ENCODE data around the gene SLC26A5.
"Not testable (repeated sequence)": the region's sequence is repeated elsewhere in the genome, so short reads cannot be mapped to it uniquely, and the experiment has no call there.

SLC26A5 gene, protein sequence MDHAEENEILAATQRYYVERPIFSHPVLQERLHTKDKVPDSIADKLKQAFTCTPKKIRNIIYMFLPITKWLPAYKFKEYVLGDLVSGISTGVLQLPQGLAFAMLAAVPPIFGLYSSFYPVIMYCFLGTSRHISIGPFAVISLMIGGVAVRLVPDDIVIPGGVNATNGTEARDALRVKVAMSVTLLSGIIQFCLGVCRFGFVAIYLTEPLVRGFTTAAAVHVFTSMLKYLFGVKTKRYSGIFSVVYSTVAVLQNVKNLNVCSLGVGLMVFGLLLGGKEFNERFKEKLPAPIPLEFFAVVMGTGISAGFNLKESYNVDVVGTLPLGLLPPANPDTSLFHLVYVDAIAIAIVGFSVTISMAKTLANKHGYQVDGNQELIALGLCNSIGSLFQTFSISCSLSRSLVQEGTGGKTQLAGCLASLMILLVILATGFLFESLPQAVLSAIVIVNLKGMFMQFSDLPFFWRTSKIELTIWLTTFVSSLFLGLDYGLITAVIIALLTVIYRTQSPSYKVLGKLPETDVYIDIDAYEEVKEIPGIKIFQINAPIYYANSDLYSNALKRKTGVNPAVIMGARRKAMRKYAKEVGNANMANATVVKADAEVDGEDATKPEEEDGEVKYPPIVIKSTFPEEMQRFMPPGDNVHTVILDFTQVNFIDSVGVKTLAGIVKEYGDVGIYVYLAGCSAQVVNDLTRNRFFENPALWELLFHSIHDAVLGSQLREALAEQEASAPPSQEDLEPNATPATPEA

DNA sequence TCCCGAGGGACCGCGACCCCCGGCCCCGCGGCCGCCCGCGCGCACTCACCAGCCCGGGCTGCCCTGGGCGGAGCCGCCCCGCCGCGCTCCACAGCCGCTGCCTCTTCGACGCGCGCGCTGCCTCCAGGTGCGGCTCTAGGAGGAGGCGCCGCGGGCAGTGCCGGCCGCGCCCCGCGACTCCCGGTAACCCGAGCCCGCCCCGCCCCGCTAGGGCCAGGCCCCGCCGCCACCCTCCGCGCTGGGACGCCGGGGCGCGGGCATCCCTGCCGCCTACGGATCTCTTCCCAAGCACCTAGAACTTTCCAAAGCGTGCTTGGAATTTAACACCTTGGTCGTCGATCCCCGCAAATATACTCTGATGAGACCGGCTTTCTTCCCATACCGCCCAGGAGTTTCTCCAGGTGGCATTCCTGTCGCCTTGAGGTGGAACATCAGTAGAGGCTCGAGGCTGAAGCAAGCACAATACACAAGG is at the start of gene SLC26A5:
TSS of gene SLC26A5 (minus strand) at position 159 of the 472 bp plus-strand sequence. CDS start 24,693 bp downstream, outside the sequence.
- DNase-seq (ENCODE audit: low read depth): no peak

DNA sequence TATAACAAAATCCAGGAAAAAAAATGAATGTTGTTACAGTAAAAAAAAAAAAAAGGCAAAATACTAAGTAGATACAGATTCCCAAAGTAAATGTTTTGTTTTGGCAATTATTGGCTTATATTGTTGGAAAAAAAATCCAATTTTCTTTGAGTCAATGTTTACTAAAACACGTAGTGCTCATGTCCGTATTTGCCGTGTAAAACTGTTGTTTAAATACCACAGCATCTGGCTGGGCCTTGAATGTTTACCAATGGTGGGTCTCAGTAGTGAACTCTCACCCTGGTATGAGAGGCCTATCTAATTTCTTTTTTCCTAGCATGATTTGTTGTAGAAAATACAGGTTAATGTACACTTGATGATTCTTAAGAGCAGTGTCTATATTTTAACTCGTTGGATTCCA is 41.4 kb upstream of the SLC26A5 start:
- DNase-seq (ENCODE audit: low read depth): no peak

DNA sequence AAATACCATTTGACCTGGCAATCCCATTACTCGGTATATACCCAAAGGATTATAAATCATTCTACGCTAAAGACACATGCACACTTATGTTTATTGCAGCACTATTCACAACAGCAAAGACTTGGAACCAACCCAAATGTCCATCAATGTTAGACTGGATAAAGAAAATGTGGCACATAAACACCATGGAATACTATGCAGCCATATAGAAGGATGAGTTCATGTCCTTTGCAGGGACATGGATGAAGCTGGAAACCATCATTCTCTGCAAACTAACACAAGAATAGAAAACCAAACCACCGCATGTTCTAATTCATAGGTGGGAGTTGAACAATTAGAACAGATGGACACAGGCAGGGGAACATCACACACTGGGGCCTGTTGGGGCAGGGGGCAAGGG is 40.9 kb upstream of the SLC26A5 start:
- not testable (repeated sequence) for DNase-seq (ENCODE audit: low read depth)

DNA sequence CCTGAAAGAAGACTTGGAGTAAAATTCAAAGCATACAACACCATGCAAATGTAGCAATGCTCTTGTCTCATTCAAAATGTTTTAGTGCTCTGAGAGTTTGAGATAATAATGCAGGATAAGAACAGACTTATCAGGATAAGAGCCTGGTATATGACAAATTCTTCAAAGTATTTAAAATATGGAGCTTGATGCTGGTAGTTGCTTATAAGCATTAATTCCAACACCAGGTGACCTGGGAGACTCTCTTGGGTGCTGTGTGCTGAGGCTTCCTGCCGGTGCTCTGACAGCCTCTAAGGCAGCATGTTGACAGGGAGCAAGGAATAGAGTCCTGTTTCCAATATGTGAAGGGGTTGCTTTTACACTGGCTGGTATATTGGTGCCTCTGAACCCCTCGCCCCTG is 34.8 kb upstream of the SLC26A5 start:
- no peak for DNase-seq (ENCODE audit: low read depth)

DNA sequence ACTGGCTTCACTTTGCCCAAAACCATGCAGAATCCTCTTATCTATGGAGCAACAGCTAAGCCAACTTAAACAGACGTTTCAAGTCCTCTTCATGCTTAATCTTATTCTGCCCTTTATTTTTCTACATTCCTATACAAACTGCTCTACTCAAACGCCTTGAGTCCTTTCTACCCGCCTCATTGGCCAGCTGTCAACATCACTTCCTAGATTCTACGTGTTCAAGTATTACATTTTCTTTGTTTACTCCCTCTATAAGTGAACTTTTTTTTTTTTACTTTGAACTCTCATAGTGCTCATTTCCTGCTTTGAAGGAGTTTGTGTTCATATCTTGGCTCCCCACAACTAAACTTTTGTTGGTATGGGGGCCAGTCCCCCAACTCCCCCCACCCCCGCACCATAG is 28.9 kb upstream of the SLC26A5 start:
- no peak for DNase-seq (ENCODE audit: low read depth)

DNA sequence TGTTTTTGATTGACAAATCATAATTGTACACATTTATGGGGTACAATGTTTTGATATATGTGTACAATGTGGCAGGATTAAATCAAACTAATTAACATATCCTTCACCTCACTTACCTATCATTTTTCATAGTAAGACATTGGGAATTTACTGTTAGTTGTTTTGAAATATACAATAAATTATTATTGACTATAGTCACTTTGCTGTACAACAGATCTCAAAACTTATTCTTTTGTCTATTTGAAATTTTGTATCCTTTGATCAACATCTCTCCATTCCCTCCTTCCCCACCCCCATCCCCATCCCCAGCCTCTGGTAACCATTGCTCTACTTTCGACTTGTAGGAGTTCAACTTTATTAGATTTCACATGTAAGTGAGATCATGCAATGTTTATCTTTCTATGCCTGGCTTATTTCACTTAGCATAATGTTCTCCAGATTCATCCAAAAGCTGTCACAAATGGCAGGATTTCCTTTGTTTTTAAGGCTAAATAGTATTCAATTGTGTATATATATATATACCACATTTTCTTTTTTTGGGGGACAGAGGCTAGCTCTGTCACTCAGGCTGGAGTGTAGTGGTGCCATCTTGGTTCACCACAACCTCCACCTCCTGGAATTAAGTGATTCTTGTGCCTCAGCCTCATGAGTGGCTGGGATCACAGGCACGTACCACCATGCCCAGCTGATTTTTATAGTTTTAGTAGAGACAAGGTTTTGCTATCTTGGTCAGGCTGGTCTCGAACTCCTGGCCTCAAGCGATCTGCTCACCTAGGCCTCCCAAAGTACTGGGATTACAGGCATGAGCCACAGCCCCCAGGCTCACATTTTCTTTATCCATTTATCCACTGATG is 23.3 kb upstream of the SLC26A5 start:
- DNase-seq (ENCODE audit: low read depth): no peak

DNA sequence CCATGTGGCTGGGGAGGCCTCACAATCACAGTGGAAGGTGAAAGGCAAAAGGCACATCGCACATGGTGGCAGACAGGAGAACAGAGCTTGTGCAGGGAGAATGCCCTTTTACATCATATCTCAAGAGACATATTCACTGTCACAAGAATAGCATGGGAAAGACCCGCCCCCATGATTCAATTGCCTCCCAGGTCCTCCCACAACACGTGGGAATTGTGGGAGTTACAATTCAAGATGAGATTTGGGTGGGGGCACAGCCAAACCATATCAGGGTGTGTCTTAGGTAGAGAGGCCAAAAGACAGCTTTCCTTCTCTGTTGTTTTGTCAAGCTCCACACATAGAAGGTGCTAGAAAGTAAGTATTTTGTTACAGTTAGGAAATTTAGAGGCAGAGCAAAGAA is 20.8 kb upstream of the SLC26A5 start:
- no peak for DNase-seq (ENCODE audit: low read depth)

DNA sequence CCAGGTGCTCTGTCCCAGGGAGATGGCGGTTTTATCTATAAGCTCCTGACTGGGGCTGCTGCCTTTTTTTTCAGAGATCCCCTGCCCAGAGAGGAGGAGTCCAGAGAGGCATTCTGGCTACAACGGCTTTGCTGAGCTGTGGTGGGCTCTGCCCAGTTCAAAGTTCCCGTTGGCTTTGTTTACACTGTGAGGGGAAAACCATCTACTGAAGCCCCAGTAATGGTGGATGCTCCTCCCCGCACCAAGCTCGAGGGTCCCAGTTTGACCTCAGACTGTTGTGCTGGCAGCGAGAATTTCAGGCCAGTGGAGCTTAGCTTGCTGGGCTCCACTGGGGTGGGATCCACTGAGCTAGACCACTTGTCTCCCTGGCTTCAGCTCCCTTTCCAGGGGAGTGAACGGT is 16.4 kb upstream of the SLC26A5 start:
- no peak for DNase-seq (ENCODE audit: low read depth)

DNA sequence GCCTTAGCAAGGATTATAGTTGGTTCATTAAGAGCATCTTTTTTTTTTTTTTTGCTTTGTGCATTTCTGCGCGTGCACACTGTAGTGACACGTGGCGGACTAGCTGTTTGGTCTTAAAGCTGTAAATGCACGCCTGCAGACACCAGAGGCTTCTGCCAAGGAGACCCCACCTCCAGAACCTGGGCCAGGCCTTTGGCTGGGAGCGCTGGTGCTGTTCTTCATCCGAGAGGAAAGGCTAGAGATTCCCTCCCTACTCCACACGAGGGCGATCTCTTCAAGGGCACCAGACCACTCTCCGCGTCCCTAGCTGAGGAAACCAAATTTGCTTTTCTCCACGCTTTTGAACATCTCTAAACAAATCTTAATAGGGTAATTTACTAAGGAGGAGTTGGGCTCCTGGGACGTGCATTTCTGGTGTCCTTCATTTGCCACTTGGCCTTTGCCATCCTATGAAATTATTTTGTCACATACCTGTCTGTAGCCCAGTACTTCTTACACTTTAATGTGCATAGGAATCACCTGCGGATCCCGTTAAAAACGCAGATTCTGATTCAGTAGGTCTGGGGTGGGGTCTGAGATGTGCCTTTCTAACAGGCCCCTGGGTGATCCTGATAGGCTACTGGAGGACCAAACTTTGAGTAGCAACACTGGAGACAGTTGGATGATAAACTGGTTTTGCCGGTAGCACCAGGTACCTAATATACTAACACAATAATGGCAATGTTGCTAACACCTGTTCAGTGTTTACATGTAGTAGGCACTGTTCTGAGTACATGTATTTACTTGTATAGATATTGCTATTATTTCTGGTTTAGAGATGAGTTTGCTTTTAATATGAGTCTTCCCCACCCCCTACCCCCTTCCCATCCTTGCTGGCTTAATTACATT is 1.3 kb upstream of the SLC26A5 start:
- peak; percentile 20 for DNase-seq (ENCODE audit: low read depth)

DNA sequence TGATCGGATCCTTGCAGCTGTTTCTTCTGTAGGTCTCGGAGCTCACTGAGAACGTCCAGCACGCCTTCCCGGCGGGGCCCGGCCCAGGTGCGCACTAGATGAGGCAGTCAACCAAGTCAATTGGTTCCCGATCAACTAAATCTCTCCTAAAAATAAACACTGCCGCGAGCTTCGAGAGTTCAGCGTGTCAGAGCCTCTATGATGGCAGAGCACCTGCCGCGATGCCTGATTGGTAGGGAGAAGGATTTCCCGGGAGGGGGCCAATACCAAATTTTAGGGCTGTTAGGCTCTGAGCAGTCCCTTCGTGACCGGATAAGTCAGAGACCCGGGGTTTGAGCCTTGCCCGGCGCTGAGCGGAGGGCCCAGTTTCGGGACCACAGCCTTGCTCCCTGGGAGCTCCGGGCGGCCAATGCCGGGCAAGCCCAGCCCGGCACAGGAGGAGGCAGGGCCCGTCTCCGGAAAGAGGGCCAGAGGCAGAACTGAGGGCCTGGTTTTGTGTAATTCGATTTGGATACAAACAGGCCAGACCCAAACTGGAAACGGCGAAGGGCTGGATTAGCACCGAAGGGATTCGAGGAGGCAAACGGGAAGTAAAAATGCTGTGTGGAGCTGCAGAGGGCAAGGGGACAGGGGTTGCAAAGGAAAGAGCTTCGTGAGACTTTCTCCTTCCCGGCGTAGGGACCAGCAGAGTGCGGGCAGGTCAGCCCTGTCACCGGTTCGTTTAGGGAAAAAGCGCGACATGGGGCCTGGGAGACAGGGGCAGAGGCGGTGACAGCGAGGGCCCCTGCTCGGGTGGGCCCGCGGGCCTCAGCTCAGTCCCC is 569 bp downstream of the SLC26A5 start:
- DNase-seq (ENCODE audit: low read depth): no peak

DNA sequence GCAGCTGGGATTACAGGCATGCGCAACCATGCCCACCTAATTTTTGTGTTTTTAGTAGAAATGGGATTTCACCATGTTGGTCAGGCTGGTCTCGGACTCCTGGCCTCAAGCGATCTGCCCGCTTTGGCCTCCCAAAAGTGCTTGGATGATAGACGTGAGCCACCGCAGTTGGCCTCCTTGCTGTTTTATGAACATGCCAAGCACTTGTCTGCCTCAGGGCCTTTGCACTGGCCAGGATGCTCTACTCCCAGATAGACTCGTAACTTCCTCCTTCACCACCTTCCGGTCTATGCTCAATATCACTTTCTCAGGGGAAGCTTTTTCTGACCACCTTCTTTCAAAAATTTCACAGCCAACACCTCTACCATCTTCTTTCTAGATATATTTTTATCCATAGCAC is 6.3 kb downstream of the SLC26A5 start:
- no peak for DNase-seq (ENCODE audit: low read depth)

DNA sequence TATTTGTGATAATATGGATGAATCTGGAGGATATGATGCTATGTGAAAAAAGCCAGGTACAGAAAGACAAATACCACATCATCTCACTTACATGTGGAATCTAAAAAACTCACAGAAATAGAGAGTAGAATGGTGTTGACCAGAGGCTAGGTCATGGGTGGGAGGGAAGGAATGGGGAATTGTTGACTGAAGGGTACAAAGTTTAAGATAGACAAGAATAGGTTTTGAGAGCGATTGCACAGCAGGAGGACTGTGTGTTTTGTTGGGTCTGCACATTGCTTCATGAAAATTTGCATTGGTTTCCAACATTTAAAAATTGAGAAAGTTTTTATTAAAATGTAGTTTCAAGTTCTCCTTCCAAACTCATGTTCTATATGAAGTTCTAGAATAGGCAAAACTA is 8.4 kb downstream of the SLC26A5 start:
- no peak for DNase-seq (ENCODE audit: low read depth)

DNA sequence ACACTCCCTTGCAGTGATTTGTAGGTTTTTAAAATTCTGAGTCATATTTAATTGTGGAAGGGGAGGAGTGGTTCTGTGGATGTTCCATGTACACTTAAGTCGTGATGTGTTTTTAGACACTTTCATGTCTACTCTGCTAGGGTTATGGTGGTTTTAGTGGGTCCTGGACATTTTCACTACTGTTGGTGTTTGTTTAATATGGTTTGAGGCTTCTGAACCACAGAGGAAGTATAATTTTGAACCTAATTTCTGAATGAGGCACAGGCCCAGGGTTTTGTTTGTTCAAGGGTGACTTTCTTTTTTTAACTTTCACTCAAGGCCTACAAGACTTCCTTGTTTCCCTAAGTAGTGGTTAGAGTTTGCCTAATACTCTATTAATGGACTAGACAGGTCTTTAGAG is 13.3 kb downstream of the SLC26A5 start:
- DNase-seq (ENCODE audit: low read depth): no peak

DNA sequence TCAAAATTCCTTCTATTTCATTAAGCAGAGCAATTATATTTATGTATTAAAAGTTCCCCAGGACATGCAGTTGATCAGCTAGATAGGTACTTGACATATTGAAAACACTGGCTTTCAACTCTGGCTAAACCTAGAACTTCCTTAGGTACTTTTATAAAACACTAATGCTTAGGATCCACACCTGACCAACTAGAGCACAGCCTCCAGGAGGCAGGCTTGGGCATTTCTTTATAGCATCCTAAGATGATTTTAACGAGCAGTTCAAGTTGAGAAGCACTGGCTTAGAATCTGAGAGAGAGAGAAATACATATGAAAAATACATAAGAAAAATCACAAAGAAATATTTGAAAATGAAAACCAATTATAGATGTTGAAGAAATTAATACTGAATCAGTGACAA is 20.8 kb downstream of the SLC26A5 start:
- no peak for DNase-seq (ENCODE audit: low read depth)

DNA sequence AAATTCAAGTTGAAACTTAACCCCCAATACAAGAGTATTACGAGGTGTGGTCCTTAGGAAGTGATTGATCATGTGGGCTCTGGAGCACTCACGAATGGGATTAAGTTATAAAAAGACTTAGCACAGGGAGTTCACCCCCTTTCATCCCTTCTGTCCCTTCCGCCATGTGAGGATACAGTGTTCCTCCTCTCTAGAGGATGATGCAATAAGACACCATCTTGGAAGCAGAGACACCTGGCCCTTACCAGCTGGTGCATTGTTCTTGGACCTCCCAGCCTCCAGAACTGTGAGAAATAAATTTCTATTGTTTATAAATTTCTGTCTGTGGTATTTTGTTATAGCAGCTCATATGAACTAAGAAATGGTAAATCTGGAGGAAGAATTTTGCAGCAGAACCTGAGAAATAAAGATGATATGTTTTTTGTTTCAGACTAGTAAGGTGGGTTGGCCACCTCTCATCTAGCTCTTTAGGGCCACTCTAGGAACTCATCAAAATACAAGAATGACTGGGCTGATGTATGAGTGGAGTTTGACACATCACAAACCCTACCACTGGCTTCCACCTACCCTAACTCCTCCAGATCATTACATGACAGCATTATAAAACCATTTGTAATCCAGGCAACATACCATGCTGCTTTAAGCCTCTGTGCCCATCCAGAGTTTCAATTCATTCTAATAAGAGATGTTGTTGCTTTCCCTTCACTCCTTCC is 22.4 kb downstream of the SLC26A5 start:
- no peak for DNase-seq (ENCODE audit: low read depth)

DNA sequence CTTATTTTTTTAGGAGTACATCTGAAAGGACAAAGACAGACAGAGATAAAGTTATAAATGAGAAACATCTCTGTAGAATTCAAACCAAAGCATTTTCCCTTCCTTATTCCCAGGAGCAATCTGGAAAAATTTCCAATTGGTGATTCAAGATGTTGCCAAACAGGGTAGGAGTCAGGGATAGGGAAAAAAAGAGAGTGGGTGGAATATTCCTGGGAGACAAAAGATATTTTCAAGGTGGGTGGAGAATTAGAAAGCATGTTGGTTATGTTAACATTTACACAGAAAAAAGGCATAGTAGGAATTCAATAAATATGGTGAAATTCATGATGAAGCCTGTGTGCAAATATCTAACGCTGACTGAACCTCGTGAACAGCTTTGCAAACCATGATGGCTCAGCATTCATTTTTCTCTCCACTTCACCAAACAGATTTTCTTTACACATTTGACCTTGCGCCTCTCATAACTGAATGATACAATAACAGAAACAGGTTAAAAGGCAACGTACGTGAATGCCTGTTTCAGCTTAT is 25.1 kb downstream of the SLC26A5 start:
- DNase-seq (ENCODE audit: low read depth): no peak

DNA sequence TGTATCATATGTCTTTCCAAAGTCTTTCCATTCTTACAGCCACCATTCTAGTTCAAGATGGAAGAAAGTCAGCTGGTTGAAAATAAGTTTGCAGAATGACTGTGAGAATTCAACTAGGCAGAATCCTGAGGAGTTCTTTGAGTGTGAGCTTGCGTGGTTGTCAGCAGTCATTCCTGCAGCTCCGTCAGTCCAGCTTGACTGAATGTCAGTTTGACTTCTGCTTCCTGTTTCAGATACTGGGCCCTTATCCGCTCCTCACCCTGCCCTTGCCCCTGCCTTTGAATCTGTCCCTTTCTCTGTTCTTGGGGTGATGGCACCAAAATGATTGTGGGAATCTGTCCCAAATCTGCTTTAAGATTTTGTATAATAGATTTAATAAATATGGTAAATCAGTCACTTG is 27.8 kb downstream of the SLC26A5 start:
- no peak for DNase-seq (ENCODE audit: low read depth)

DNA sequence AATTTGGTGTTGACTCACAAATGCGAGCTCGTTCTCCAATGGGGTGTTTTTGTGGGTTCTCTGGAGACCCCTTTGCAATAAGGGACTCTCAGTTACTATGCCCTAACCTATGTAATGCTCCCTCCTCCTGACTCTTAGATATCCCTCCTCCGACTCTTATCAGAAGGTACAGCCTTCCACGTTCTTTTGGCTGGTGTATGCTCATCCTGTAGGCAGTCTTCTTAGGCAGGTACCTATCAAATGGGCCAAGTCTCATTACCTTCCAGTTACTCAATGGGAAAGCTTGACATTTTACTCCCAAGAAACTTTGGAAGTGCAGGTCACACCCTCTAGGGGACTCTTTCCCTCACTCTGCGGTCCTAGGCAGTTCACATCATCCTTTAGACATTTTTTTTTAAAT is 32.6 kb downstream of the SLC26A5 start:
- no peak for DNase-seq (ENCODE audit: low read depth)

DNA sequence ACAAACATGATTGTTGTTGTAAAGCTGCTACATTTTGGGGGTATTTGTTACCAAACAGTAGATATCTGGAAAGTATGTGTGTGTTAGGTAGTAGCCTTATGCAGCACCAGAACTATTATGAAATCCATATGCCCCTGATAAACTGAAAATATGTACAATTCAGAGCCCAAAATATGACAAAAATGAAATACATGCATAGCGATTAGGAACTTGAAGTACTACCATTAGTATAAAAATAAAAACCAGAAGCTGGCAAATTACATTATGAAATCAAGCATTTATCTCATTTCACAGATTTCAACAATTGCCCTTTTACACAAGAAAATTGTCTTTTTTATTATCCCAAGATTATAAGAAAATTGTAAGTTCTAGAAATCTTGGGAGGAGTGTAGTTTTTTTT is 33.9 kb downstream of the SLC26A5 start:
- no peak for DNase-seq (ENCODE audit: low read depth)
